CD4-positive, alpha-beta T cell treated with Interleukin-1 beta for 1 hour (primary cell): ENCODE data around the gene NAP1L4.
"Not testable (repeated sequence)": the region's sequence is repeated elsewhere in the genome, so short reads cannot be mapped to it uniquely, and the experiment has no call there.

Experiments used
- DNase-seq, 2 donors: peaks; one replicate each; pipeline ENCODE4 v3.0.0-alpha.2; 2020 to 2022

The NAP1L4 gene

GRCh38 chr11:2920343-2920742, 71.8 kb downstream of the NAP1L4 start:
- DNase-seq: no peak

- no peak for DNase-seq
Measured at GRCh38 chr11:2919837-2920236, 72.3 kb downstream of the NAP1L4 start.

- no peak for DNase-seq
Measured at GRCh38 chr11:2919188-2919587, 72.9 kb downstream of the NAP1L4 start.

GRCh38 chr11:2917842-2918490, 74.2 kb downstream of the NAP1L4 start:
- DNase-seq: no peak

GRCh38 chr11:2916892-2917645, 75.1 kb downstream of the NAP1L4 start:
- no peak for DNase-seq

- no peak for DNase-seq
Measured at GRCh38 chr11:2916114-2916891, 75.8 kb downstream of the NAP1L4 start.

GRCh38 chr11:2915473-2915872, 76.7 kb downstream of the NAP1L4 start:
- DNase-seq: no peak

- no peak for DNase-seq
Measured at GRCh38 chr11:2914455-2915195, 77.5 kb downstream of the NAP1L4 start.

GRCh38 chr11:2913776-2914175, 78.4 kb downstream of the NAP1L4 start:
- no peak for DNase-seq

- no peak for DNase-seq
Measured at GRCh38 chr11:2913019-2913431, 79.1 kb downstream of the NAP1L4 start.

- peak in 1 of 2 donors; percentile 13 for DNase-seq
Measured at GRCh38 chr11:2912498-2912897, 79.6 kb downstream of the NAP1L4 start.

- no peak for DNase-seq
Measured at GRCh38 chr11:2911785-2912391, 80.2 kb downstream of the NAP1L4 start.

- no peak for DNase-seq
Measured at GRCh38 chr11:2911088-2911784, 80.9 kb downstream of the NAP1L4 start.

GRCh38 chr11:2910401-2910955, 81.7 kb downstream of the NAP1L4 start:
- DNase-seq: no peak

- no peak for DNase-seq
Measured at GRCh38 chr11:2909133-2909902, 82.8 kb downstream of the NAP1L4 start.

GRCh38 chr11:2908130-2908529, 84.0 kb downstream of the NAP1L4 start:
- no peak for DNase-seq

- not testable (repeated sequence) for DNase-seq
Measured at GRCh38 chr11:2905299-2905698, 86.8 kb downstream of the NAP1L4 start.

GRCh38 chr11:2904153-2905052, 87.7 kb downstream of the NAP1L4 start:
- DNase-seq: no peak

GRCh38 chr11:2903672-2904011, 88.5 kb downstream of the NAP1L4 start:
- DNase-seq: no peak
